HL-60 (cell line): Measurements from ENCODE around the gene TCTA.

Experiments used
- DNase-seq, 2 experiments: peaks; one replicate each; pipeline ENCODE4 v3.0.0-alpha.2; 2010 to 2020; ENCODE audit warnings: low read depth in 1 of 2, low spot score in 1 of 2
- H3K27ac ChIP-seq: fragments of 250-450 bp; sonication (Bioruptor Pico); replicated peaks from 2 replicates; pipeline ENCODE4 v1.5.1; 2020; ENCODE audit warnings: mild to moderate bottlenecking, moderate library complexity
- H3K27me3 ChIP-seq: fragments of 250-450 bp; sonication (Bioruptor Pico); 2 replicates; pipeline ENCODE4 v1.5.1; 2021; ENCODE audit warnings: mild to moderate bottlenecking, moderate library complexity; ENCODE audit not compliant: insufficient read depth, poor library complexity, severe bottlenecking
- H3K4me3 ChIP-seq: replicated peaks from 2 replicates; pipeline ENCODE4 v1.5.1; 2011; ENCODE audit warnings: mild to moderate bottlenecking, control low read depth, low read length; ENCODE audit not compliant: insufficient read depth
- GABPA ChIP-seq: IDR thresholded peaks from 2 replicates; pipeline ENCODE4 v1.6.1; 2012; ENCODE audit warnings: low read depth
- POLR2AphosphoS5 ChIP-seq: IDR thresholded peaks from 2 replicates; pipeline ENCODE4 v1.6.1; 2012; ENCODE audit warnings: low read depth
- SPI1 ChIP-seq: IDR thresholded peaks from 2 replicates; pipeline ENCODE4 v1.6.1; 2012; ENCODE audit warnings: low read depth, mild to moderate bottlenecking, borderline replicate concordance
- TF ChIP-seq, protein P1 (sequence below): IDR thresholded peaks from one replicate; pipeline ENCODE4 v1.5.1; 2011; ENCODE audit warnings: low read length, control low read depth, inconsistent platforms; ENCODE audit not compliant: insufficient read depth
- TF ChIP-seq, protein P2 (sequence below): IDR thresholded peaks from 2 replicates; pipeline ENCODE4 v1.6.1; 2012; ENCODE audit warnings: low read depth; ENCODE audit not compliant: insufficient replicate concordance

Gene TCTA

DNA sequence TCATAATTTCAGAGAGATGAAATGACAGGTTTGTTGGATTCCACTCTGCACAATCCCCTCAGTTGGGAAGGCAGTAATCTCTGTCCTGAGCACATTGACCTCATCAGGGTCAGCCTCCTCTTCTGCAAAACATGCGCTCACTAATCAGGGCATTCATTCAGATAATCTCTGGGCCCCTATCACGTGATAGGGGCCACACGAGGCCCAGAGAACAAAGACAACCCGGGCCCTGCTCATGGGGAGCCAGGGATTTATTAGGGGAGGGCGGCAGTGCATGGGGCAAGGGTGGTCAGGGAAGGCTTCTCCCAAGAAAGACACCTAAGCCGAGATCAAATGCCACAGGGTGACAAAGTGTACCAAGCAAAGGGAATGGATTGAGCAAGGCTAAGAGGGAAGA lies 1.1 kb downstream of the TCTA start:
- H3K4me3 ChIP-seq = peak overlapping the region; percentile 84
- TF ChIP-seq, protein P1, sequence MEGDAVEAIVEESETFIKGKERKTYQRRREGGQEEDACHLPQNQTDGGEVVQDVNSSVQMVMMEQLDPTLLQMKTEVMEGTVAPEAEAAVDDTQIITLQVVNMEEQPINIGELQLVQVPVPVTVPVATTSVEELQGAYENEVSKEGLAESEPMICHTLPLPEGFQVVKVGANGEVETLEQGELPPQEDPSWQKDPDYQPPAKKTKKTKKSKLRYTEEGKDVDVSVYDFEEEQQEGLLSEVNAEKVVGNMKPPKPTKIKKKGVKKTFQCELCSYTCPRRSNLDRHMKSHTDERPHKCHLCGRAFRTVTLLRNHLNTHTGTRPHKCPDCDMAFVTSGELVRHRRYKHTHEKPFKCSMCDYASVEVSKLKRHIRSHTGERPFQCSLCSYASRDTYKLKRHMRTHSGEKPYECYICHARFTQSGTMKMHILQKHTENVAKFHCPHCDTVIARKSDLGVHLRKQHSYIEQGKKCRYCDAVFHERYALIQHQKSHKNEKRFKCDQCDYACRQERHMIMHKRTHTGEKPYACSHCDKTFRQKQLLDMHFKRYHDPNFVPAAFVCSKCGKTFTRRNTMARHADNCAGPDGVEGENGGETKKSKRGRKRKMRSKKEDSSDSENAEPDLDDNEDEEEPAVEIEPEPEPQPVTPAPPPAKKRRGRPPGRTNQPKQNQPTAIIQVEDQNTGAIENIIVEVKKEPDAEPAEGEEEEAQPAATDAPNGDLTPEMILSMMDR = no peak
- no peak for TF ChIP-seq GABPA
- no peak for TF ChIP-seq SPI1
- no peak for TF ChIP-seq POLR2AphosphoS5
- TF ChIP-seq, protein P2, sequence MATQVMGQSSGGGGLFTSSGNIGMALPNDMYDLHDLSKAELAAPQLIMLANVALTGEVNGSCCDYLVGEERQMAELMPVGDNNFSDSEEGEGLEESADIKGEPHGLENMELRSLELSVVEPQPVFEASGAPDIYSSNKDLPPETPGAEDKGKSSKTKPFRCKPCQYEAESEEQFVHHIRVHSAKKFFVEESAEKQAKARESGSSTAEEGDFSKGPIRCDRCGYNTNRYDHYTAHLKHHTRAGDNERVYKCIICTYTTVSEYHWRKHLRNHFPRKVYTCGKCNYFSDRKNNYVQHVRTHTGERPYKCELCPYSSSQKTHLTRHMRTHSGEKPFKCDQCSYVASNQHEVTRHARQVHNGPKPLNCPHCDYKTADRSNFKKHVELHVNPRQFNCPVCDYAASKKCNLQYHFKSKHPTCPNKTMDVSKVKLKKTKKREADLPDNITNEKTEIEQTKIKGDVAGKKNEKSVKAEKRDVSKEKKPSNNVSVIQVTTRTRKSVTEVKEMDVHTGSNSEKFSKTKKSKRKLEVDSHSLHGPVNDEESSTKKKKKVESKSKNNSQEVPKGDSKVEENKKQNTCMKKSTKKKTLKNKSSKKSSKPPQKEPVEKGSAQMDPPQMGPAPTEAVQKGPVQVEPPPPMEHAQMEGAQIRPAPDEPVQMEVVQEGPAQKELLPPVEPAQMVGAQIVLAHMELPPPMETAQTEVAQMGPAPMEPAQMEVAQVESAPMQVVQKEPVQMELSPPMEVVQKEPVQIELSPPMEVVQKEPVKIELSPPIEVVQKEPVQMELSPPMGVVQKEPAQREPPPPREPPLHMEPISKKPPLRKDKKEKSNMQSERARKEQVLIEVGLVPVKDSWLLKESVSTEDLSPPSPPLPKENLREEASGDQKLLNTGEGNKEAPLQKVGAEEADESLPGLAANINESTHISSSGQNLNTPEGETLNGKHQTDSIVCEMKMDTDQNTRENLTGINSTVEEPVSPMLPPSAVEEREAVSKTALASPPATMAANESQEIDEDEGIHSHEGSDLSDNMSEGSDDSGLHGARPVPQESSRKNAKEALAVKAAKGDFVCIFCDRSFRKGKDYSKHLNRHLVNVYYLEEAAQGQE = no peak
- H3K27me3 ChIP-seq = no peaks in the 10 kb centered on the region
- no peak for DNase-seq
- no peak overlapping the region; the same call in 1 of the 2 replicates for H3K27ac ChIP-seq

DNA sequence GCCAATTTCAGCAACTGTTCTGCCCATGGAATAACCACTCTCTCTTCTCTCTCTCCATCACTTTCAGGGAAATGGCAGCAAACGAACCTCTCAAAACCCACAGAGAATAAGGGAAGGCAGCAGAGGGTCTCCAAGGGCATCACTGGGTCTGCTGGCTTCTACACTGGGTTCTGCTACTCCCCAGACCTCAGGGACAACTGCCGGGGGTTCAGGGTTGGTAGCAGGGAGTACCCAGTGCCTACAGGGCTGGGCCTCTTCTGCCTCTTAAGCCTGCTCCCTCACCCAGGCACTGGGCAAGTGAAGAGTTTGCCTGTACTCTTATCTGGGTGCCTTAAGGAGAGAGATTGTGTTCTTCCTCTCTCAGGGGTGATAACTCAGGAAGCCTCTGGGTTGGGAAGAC lies 2.5 kb downstream of the TCTA start:
- no peak for DNase-seq
- H3K27me3 ChIP-seq = no peaks in the 10 kb centered on the region
- H3K4me3 ChIP-seq = no peak overlapping the region
- no peak overlapping the region; the same call in 1 of the 2 replicates for H3K27ac ChIP-seq
- no peak for TF ChIP-seq POLR2AphosphoS5
- TF ChIP-seq, protein P2 = no peak
- TF ChIP-seq, protein P1 = no peak
- TF ChIP-seq GABPA = no peak
- TF ChIP-seq SPI1 = no peak

DNA sequence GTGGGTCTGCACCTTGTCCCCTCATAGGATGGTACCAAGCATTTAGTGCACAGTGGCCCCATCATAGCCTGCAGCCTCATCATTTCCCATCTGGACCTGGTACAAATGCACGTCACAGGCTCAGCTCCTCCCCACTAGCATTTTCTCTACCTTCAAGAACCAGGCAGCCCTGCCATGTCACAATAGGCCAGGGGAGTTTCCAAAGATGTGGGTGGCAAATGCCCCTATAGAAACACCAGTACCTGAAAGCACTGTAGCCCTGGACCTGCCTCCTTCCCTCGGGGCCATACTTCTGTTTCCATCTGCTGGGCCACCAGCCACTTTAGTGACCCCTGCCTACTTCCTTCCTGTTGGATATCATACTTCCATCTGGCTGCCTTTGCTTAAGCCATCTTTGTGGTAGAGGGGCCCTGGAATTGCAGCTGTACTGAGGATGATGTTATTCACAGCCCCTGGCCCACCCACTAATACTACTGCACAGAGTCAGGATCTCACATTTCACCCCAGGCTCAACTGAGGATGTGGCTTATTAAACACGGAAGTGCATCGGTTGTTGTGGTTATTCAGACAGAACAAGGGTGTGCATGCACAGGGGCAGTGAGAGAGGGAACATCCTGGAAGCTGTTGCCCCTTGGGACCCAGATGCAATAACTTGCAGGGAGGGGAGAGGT lies 3.8 kb downstream of the TCTA start:
- Histone ChIP-seq H3K27ac (peak overlapping the region; percentile 61), H3K27me3 (no peaks in the 10 kb centered on the region), H3K4me3 (no peak overlapping the region)
- no peak for TF ChIP-seq GABPA
- TF ChIP-seq, protein P2 = no peak
- TF ChIP-seq POLR2AphosphoS5 = peak; percentile 55; the same call in 1 of the 2 replicates
- TF ChIP-seq, protein P1 = no peak
- TF ChIP-seq SPI1 = peak; percentile 85
- DNase-seq = peak; percentile 72 to 83
